ENCODE data around the gene NXN.
"Not testable (repeated sequence)": the region's sequence is repeated elsewhere in the genome, so short reads cannot be mapped to it uniquely, and the experiment has no call there.

- not testable (repeated sequence) for TF ChIP-seq CTCF, POLR2A, POLR2AphosphoS5, EP300 (IDR thresholded peaks at IDR 0.05)
Measured at GRCh38 chr17:829614-830013, 150.0 kb downstream of the NXN start.

All from gastroesophageal sphincter (tissue), 3 donors.